ENCODE results near the gene PNPO. TPM values are rescaled to one million over a fixed set of nuclear protein-coding genes. Genes with fewer than 3 reads are reported as not detected.
"Not testable (repeated sequence)": the region's sequence is repeated elsewhere in the genome, so short reads cannot be mapped to it uniquely, and the experiment has no call there.

PNPO gene
- total RNA-seq, 1 experiment from 2014 or later, result 59.4 TPM

- no peak for DNase-seq (ENCODE audit: low spot score)
Measured at GRCh38 chr17:47918006-47918405, 23.4 kb upstream of the PNPO start.

GRCh38 chr17:47918991-47919390, 22.4 kb upstream of the PNPO start:
- no peak for DNase-seq (ENCODE audit: low spot score)

- not testable (repeated sequence) for DNase-seq (ENCODE audit: low spot score)
Measured at GRCh38 chr17:47919889-47920288, 21.5 kb upstream of the PNPO start.

- no peak for DNase-seq (ENCODE audit: low spot score)
Measured at GRCh38 chr17:47924785-47925677, 16.3 kb upstream of the PNPO start.

GRCh38 chr17:47925678-47925988, 15.7 kb upstream of the PNPO start:
- DNase-seq (ENCODE audit: low spot score), result no peak

- DNase-seq (ENCODE audit: low spot score), result no peak
Measured at GRCh38 chr17:47927821-47928400, 13.5 kb upstream of the PNPO start.

- DNase-seq (ENCODE audit: low spot score), result no peak
Measured at GRCh38 chr17:47928415-47928814, 13.0 kb upstream of the PNPO start.

GRCh38 chr17:47929218-47930000, 12.0 kb upstream of the PNPO start:
- DNase-seq (ENCODE audit: low spot score), result no peak

- no peak for DNase-seq (ENCODE audit: low spot score)
Measured at GRCh38 chr17:47931848-47932247, 9.5 kb upstream of the PNPO start.

GRCh38 chr17:47934856-47935255, 6.5 kb upstream of the PNPO start:
- DNase-seq (ENCODE audit: low spot score), result peak; percentile 86

GRCh38 chr17:47935468-47935867, 5.9 kb upstream of the PNPO start:
- not testable (repeated sequence) for DNase-seq (ENCODE audit: low spot score)

- DNase-seq (ENCODE audit: low spot score), result peak; percentile 96
Measured at GRCh38 chr17:47935961-47936360, 5.4 kb upstream of the PNPO start.

GRCh38 chr17:47937941-47938340, 3.4 kb upstream of the PNPO start:
- no peak for DNase-seq (ENCODE audit: low spot score)

- no peak for DNase-seq (ENCODE audit: low spot score)
Measured at GRCh38 chr17:47942096-47942510, 732 bp downstream of the PNPO start.

GRCh38 chr17:47942568-47942967, 1.2 kb downstream of the PNPO start:
- DNase-seq (ENCODE audit: low spot score), result no peak

GRCh38 chr17:47945080-47945479, 3.7 kb downstream of the PNPO start:
- no peak for DNase-seq (ENCODE audit: low spot score)

GRCh38 chr17:47945529-47946508, 4.4 kb downstream of the PNPO start:
- DNase-seq (ENCODE audit: low spot score), result no peak

- DNase-seq (ENCODE audit: low spot score), result no peak
Measured at GRCh38 chr17:47946516-47946915, 5.1 kb downstream of the PNPO start.

GRCh38 chr17:47946929-47947397, 5.6 kb downstream of the PNPO start:
- DNase-seq (ENCODE audit: low spot score), result peak; percentile 92

GRCh38 chr17:47948706-47949196, 7.4 kb downstream of the PNPO start:
- peak; percentile 33 for DNase-seq (ENCODE audit: low spot score)

- peak; percentile 66 for DNase-seq (ENCODE audit: low spot score)
Measured at GRCh38 chr17:47949197-47949759, 7.9 kb downstream of the PNPO start.
